Stimulated activated CD8-positive, alpha-beta memory T cell treated with anti-CD3 and anti-CD28 coated beads, Interleukin-7, amount 100 ng/mL, for 48 hours (primary cell): ENCODE measurements around the gene STEAP1B.
A peak's percentile ranks its signal among the peaks of the same experiment; 100 is the strongest.
"Not testable (repeated sequence)": the region's sequence is repeated elsewhere in the genome, so short reads cannot be mapped to it uniquely, and the experiment has no call there.

Experiments used
- DNase-seq, 2 donors: peaks; one replicate each; pipeline ENCODE4 v3.0.0-alpha.2; 2020; ENCODE audit warnings: low read depth in 1 of 2; ENCODE audit errors: extremely low read depth in 1 of 2

STEAP1B gene

GRCh38 chr7:22499044-22499443 is 944 bp downstream of the STEAP1B start:
- DNase-seq = no peak

- DNase-seq = not testable (repeated sequence)
These were observed 3.1 kb downstream of the STEAP1B start for GRCh38 chr7:22496912-22497311.

GRCh38 chr7:22496296-22496888 is 3.6 kb downstream of the STEAP1B start:
- DNase-seq = not testable (repeated sequence)

GRCh38 chr7:22493160-22493925 is 6.6 kb downstream of the STEAP1B start:
- DNase-seq = not testable (repeated sequence)

GRCh38 chr7:22488643-22489462 is 11.1 kb downstream of the STEAP1B start:
- DNase-seq = peak; percentile 5 to 22

GRCh38 chr7:22487978-22488642 is 11.9 kb downstream of the STEAP1B start:
- DNase-seq = no peak

GRCh38 chr7:22486597-22486996 is 13.4 kb downstream of the STEAP1B start:
- no peak for DNase-seq

- DNase-seq = no peak
These were observed 14.8 kb downstream of the STEAP1B start for GRCh38 chr7:22485189-22485588.

GRCh38 chr7:22482503-22482902 is 17.5 kb downstream of the STEAP1B start:
- no peak for DNase-seq

GRCh38 chr7:22481726-22482125 is 18.3 kb downstream of the STEAP1B start:
- DNase-seq = no peak

GRCh38 chr7:22480523-22481075 is 19.4 kb downstream of the STEAP1B start:
- no peak for DNase-seq

- DNase-seq = no peak
These were observed 22.0 kb downstream of the STEAP1B start for GRCh38 chr7:22477876-22478450.

GRCh38 chr7:22477262-22477661 is 22.7 kb downstream of the STEAP1B start:
- no peak for DNase-seq

- DNase-seq = no peak
These were observed 23.2 kb downstream of the STEAP1B start for GRCh38 chr7:22476824-22477223.

- no peak for DNase-seq
These were observed 25.3 kb downstream of the STEAP1B start for GRCh38 chr7:22474645-22475044.

- DNase-seq = no peak
These were observed 29.0 kb downstream of the STEAP1B start for GRCh38 chr7:22470981-22471380.

GRCh38 chr7:22469371-22470143 is 30.4 kb downstream of the STEAP1B start:
- DNase-seq = no peak

GRCh38 chr7:22468609-22469008 is 31.4 kb downstream of the STEAP1B start:
- no peak for DNase-seq

GRCh38 chr7:22464299-22464698 is 35.7 kb downstream of the STEAP1B start:
- no peak for DNase-seq
